ENCODE results near the gene INPPL1.

Gene INPPL1

DNA sequence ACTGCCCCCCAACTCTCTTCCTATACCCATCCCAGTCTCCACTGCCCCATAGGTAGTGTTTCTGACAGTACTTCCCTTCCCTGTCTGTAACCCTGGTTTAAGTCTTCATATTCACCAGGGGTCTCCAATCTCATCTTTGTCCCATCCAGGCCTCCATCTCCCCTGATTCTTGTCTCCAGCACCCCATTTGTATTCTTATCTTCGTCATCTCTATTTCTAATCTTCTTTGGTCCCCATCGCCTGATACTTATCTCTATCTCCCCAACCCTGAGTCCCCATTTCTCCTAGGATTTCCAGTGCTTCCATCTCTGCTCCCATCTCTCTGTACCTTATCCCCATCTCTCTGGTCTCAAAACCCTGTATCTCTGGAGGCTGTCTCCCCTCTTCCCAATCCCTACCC is 17.6 kb downstream of the INPPL1 start:
- no peak overlapping the region for H3K27ac ChIP-seq
- CTCF ChIA-PET: interaction anchor here (0.6 kb wide), 1 partner anchor 18 kb away, joined by 4 read pairs; no protein-coding TSS in a partner anchor
- POLR2A ChIA-PET (ENCODE audit: low non-redundant PET): interaction anchor here (0.6 kb wide), 1 partner anchor 12 kb away, joined by 3 read pairs; no protein-coding TSS in a partner anchor
- no peak for TF ChIP-seq CTCF (conservative IDR thresholded peaks at IDR 0.05; ENCODE audit: low read depth)
- no peak for DNase-seq (ENCODE audit: low spot score)

DNA sequence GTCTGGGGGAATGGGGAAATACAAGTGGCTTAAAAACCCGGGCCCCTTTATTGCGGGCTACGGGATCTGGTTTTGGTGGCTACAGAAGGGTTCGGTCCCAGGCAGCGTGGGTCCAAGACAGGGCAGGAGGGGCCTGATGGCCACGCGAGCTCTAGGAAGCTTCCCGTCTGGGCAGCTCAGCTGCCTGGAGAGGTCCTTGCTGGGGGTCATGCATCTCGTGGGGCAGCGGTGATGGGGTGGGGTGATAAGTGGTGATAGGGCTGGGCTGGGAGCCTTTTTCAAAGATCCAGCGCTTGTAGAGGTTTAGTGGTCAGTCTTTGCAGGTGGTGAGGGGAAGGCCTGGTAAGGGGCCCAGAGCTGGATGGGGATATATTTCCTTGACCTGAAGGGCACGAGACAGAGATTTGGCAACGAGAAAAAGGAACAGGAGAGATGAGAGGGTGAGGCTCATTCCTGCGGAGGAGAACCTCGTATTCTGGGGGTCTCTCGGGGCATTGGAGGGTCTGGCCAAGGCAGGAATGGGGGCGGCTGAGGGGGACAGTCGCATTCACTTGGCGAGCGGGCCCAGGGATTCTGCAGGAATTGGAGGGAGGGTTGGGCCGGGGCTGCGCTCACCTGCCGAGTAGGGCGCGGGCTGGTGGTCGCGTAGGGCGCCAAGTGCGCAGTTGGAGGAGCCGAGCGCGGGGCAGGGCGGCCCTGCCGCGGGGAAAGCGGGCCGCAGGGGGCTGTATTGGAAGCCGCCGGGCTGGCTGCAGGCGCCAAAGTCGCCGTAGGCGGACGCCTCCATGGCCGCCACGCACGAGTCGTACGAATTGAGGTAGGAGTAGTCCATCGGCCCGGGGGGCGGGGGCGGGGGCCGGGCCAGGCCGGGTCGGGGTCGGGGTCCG is 18.8 kb downstream of the INPPL1 start:
- DNase-seq (ENCODE audit: low spot score): no peak
- CTCF ChIA-PET: interaction anchor here (0.8 kb wide), 1 partner anchor 188 kb away, joined by 3 read pairs; no protein-coding TSS in a partner anchor
- POLR2A ChIA-PET (ENCODE audit: low non-redundant PET): no interaction called here
- TF ChIP-seq CTCF (conservative IDR thresholded peaks at IDR 0.05; ENCODE audit: low read depth): no peak
- H3K27ac ChIP-seq: no peak overlapping the region

DNA sequence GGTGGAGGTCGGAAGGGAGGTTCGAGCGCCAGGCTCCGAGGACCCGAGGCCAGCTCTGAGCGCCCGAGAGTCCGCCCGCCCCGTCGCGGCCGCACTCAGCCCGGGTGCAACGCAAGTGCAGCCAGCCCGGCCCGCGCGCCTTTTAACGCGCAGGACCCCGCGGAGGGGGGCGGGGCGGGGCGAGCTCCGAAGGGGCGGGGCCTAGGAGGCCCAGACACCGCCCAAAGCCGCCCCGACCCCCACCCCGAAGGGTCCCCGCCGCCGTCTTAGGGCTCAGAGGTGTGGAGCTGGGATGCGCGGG is 19.4 kb downstream of the INPPL1 start, which contains the start of gene PHOX2A:
Gene PHOX2A, minus strand, starts transcription at position 117 of the 301 bp plus-strand sequence. CDS start 172 bp downstream, outside the sequence.
- no peak within 1 kb of the TSS for H3K27ac ChIP-seq
- no peak for TF ChIP-seq CTCF (conservative IDR thresholded peaks at IDR 0.05; ENCODE audit: low read depth)
- CTCF ChIA-PET: no interaction called here
- no peak for DNase-seq (ENCODE audit: low spot score)
- POLR2A ChIA-PET (ENCODE audit: low non-redundant PET): no interaction called here

DNA sequence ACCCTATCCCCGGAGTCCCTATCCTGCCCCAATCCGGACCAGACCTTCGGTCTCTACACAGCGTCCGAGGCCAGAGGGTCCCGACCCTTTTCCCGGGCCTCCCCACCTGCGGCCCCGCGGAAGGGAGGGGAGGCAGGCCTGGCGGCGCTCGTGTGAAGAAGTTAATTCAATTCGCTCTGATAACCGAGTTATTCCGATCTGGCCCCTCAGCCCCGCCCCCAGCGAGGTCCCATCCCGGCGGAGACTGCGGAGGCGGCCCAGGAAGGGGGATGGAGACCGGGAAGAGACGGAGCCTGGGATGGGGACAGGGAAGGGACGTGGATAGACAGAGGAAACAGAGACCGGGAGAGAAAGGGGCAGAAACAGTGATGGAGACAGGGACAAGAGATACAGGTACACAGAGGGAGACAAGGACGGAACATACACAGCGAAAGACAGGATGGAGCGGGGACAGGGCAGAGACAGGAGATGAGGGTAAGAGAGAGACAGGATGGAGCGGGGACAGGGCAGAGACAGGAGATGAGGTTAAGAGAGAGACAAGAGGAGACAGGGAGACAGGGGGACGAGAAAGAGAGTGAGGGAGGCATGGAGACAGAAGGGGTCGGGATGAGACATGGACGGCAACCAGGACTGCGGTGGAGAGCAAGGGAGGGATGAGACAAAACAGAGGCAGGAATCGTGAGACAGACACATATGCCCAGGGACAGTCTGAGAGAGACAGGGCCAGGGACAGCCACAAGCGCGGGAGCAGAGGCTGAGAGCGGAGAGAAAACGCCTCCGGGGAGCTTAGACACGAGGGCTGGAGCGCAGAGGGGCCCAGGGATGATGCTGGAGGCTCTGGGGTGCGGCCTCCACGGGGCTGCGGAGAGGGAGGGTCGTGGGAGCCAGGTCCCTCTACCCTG is 20.0 kb downstream of the INPPL1 start:
- no peak for DNase-seq (ENCODE audit: low spot score)
- ChIA-PET POLR2A (ENCODE audit: low non-redundant PET) (no interaction called here), CTCF (no interaction called here)
- no peak for TF ChIP-seq CTCF (conservative IDR thresholded peaks at IDR 0.05; ENCODE audit: low read depth)
- no peak overlapping the region for H3K27ac ChIP-seq

- DNase-seq (ENCODE audit: low spot score): no peak
- H3K27ac ChIP-seq: no peak overlapping the region
- no peak for TF ChIP-seq CTCF (conservative IDR thresholded peaks at IDR 0.05; ENCODE audit: low read depth)
- ChIA-PET POLR2A (ENCODE audit: low non-redundant PET) (no interaction called here), CTCF (interaction anchor here (0.6 kb wide), 1 partner anchor 45 kb away, joined by 3 read pairs; no protein-coding TSS in a partner anchor)
Measured at GRCh38 chr11:72245263-72245816, 20.8 kb downstream of the INPPL1 start.

DNA sequence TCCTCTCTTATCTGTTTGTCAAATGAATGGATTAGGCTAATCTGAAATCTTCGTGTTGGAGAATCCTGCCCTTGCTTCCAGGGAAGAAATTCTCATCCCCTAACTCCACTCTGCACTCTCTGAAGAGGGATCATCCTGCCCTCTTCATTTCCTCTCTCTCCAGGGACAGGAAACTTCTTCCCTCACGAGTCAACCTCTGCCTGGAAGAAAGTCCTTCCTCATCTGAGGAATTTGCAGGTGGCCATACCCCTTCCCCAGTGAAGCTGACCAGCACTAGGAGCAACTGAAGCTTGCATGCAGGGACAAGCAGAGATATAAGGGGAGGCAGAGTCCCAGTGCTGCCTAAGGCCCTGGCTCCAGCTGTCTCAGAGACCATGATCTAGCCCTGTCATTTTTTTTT is 23.0 kb downstream of the INPPL1 start:
- no peak overlapping the region for H3K27ac ChIP-seq
- no peak for TF ChIP-seq CTCF (conservative IDR thresholded peaks at IDR 0.05; ENCODE audit: low read depth)
- CTCF ChIA-PET: interaction anchor here (1.3 kb wide), 1 partner anchor 167 kb away, joined by 4 read pairs; no protein-coding TSS in a partner anchor

More for the DNA sequence above, 23.0 kb downstream of the INPPL1 start:
- POLR2A ChIA-PET (ENCODE audit: low non-redundant PET): no interaction called here
- no peak for DNase-seq (ENCODE audit: low spot score)

Data from RWPE1 (cell line).